ENCODE data around the gene CORO1C.

CORO1C gene

GRCh38 chr12:108646600-108647579 lies 84.4 kb downstream of the CORO1C start:
- DNase-seq = no peak

GRCh38 chr12:108645686-108646599 lies 85.4 kb downstream of the CORO1C start:
- DNase-seq = no peak

GRCh38 chr12:108644811-108645120 lies 86.6 kb downstream of the CORO1C start:
- DNase-seq = no peak

DNA sequence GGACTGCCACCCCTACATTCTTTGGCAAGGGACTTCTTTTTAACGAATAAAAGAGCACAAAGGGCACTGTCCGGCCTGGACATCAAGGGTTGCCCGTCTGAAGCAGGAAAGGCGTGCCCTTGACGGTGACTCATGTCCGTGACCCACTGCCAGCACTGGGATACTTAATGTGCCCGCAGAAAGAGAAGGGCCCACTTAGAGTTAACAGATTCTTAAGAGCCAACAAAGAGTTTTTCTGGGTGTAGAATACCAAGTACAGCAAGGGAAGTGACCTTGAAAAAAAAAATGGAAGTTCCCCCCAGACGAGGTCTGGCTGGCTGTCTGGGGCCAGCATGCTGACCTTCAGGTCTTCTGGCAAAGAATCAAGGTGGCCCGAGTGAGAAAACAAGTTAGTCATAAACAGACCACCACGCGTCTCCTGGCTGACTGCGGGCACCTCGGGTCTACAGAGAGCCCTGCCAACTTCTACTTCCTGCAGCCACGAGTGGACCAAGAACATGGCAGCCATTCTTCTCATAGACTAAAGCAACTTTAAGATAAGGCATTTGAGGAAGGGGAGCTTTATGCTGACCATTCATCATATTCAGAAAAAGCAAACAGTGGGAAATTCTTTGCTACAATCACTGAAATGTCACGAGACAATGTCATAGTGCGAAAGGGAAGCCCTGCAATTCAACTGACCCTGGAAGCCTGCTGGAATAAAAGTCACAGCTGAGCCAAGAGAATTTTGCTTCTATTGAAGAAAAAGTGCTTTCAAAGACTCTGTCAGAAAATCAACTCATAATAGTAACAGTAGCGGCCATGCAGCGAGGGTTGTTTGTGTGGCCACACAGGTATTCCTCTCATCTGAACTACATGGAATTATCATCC lies 87.1 kb downstream of the CORO1C start:
- no peak for DNase-seq

- DNase-seq = no peak
These were observed 88.2 kb downstream of the CORO1C start for GRCh38 chr12:108642899-108643654.

DNA sequence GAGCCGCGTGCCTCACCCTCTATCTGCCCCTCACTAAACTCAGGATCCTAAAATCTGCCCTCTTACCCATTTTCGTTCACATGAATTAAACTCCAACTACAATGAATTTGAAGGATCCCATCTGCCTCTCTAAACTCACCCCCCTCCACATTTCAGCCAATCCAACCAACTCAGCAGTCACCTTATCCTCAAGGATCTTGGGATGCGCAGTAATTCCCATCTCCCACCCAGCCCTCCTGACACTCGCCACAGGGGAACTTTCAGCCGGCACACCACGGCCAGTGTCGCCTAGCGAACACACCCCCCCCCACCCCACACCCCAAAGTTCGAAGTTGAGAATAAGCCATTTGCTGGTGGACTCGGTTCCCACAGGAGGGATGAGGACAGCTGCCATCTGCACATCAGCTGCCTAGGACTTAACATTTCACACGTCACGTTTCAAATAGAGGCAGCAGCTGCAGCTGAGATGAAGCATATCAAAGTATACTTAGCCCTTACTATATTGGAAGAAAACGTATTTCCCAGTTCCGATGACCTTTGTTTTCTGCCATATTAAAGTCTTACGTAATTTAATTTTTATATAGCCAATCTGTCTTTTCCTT lies 88.9 kb downstream of the CORO1C start:
- DNase-seq = no peak

GRCh38 chr12:108641446-108642268 lies 89.7 kb downstream of the CORO1C start:
- DNase-seq = no peak

- DNase-seq = no peak
These were observed 90.4 kb downstream of the CORO1C start for GRCh38 chr12:108640802-108641445.

DNA sequence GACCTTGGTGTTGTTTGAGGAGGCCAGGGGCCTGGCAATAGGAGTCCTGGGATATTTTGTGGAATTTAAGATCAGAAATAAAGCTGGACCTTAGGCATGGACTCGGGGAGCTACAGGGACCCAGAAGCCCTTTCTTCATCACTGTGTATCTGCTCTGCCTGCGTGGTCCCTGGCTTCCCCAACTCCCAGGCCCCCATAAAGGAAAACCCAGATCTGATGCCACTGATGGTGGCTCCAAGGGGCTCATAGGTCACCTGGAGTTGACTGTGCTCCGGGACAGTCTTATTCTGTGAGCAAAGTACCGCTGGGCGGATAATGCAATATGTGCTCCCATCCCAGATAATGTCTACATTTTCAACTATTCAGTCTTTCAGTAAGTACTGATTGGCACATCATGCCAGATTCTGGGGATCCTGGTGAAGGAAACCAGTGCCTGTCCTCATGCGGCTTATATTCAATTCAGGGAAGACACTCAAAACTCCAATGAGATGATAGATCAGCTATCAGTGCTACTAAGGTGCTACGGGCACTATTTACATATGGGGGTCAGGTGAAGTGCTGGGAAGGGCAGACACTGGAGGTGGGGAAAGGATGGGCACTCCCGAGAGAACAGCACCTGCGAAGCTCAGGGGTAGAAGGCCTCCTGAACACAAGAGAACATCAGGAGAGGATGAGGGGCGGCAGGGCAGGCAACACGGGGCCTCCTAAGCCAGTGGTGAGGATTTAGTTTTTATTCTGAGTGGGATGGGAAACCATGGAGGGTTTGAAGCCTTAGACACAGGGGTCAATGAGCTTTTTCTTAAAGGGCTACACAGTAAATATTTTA lies 92.1 kb downstream of the CORO1C start:
- no peak for DNase-seq

- DNase-seq = no peak
These were observed 93.0 kb downstream of the CORO1C start for GRCh38 chr12:108638141-108638827.

DNA sequence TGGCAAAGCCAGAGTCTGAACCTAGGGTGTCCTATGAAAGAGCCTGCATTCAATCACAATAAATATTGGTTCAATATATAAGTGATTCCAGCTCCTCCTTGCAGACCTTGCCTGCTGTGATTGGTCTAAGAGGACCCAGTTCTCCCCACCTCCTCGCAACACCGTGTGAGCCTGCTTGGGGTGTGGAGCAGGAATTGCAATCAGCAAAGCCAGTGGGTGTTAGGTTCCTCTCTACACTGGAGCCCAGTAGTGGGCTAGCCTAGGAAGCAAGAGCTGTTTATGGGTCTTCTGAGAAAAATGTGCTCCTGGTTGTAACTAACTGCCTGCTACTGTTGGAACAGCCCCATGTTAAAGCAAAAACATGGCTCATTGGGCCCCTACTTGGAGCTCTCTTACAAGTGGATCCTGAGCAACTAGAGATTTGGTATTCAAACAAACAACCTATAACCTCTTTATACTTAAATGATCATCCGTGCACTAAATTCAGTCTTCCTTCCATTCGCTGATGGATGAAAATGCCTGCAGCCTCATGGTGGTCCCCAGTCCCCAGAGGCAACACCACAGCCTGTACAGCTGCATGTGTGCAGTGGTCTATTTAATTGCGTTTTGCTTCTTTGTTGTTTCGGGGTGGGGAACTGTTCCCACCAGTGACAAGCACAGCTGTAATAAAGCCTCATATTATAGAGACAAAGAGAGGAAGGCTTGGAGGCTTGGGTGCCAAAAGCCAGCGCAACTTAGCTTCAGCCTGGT lies 93.9 kb downstream of the CORO1C start:
- no peak for DNase-seq

GRCh38 chr12:108635997-108636808 lies 95.1 kb downstream of the CORO1C start:
- no peak for DNase-seq

DNA sequence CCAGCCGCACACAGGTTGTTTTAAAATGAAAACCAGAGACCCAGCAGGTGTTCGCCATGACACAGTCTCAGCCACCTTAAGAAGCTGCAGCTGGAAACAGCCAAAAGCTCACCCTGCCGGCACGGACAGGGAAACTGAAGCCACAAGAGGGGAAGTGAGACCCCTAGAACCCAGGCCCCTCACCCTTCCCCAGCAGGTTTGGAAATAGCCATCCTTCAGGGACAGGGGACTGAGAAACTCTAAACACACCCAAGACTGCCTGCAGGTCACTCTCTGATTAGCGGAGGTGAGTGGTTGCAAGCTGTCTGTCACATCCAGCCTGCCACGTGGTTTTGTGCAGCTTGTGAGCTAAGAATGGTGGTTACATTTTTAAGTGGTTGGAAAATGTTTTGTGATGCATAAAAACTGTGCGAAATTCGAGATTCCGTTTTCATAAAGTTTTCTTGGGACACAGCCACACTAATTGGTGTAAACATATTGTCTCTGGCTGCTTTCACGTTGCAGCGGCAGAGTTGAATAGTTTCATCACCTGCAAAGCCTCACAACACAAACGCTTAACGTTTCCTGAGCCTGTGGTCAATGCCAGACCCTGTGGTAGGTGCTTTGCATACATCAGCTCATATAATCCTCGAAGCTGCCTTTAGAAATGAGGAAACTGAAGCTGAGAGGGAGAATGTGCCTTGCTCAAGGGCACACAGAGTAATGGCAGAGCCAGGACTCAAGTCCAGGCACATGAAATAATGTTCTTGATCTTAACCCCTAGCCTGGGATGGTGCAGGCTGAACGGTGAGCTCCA lies 95.9 kb downstream of the CORO1C start:
- DNase-seq = peak; percentile 82

DNA sequence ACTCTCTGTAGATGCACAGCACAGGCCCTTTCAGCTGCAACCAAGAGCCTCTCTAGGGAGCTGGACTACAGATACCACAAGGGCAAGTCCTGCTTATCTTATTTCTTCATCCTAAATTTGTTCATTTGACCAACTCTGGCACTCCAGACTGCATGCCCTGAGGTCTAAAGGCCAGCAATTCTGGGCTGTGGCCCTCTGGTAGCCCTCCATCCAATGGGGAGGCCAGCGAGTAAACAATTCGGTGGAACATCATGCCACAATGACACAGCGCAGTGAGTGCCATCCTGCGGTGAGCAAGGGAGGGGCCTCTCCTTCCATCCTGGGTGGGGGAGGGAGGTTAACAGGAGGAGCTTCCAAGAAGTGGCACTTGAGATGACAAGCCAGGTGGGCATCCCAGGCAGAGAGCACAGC lies 97.0 kb downstream of the CORO1C start:
- peak; percentile 90 for DNase-seq

DNA sequence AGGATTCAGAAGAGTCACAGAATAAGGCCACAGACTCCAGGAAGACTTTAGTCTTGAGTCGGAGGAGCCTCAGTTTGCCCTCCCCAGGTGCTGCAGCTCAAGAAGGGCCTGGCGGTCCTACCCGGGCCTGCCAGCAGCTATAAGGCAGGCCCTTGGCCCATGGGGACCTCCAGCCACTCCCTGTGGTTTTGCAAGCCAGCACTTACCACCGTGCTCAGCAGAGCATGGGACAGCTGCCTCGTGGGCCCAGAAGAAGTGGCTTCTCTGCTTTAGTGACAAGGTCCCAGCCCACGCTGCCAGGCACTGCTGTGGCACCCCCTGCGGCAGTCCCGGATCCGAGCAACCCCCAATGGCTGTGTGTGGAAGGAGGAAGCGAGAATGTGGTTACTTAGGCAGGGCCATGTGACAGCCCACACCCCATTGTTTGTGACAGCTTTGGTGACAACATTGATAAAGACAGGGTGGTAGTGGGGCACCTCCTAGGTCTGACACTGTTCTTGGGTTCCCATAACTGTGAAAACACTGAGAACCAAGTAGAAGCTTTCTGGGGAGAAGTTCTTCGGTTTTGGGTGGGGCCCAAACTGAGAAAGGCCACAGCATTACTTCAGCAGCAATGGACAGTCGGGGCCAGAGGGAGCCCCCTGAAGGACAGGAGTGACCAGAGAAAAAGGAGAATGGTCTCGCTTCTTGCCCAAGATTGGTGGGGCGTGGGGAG lies 97.6 kb downstream of the CORO1C start, which contains the start of gene SELPLG:
SELPLG (minus strand) TSS at position 361 of the 715 bp plus-strand sequence. CDS start 9,587 bp downstream, outside the sequence.
- peak; percentile 93 for DNase-seq
